Measurements from ENCODE around the gene GRK3. TPM values are rescaled to one million over a fixed set of nuclear protein-coding genes. Genes with fewer than 3 reads are reported as not detected.

The GRK3 gene
- total RNA-seq, 1 experiment from 2014 or later: 2.0 TPM

- H3K27me3 ChIP-seq (replicated peaks; ENCODE audit: insufficient read depth, low read depth, low read length, poor library complexity): no peaks in the 10 kb centered on the region
- intact Hi-C loops (cut with micrococcal nuclease; ENCODE audit: unreplicated experiment): no loop called here
- BruUV-seq (replicated peaks): no TSS peak
- no peaks in the 10 kb centered on the region for H3K36me3 ChIP-seq (ENCODE audit: insufficient read depth, low read length, poor library complexity, severe bottlenecking)
- ChIA-PET POLR2A (ENCODE audit: low non-redundant PET) (no interaction called here), CTCF (interaction anchor here (0.5 kb wide), 1 partner anchor 543 kb away, joined by 3 read pairs; no protein-coding TSS in a partner anchor)
- no peak overlapping the region for H3K4me3 ChIP-seq (ENCODE audit: low read depth, low read length, poor library complexity, severe bottlenecking)
- DNase-seq (ENCODE audit: low spot score): no peak
- no peaks in the 10 kb centered on the region for H3K4me1 ChIP-seq (ENCODE audit: insufficient read depth, low read length, poor library complexity, severe bottlenecking)
- H3K27ac ChIP-seq (ENCODE audit: low read depth, low read length, poor library complexity, severe bottlenecking): no peak overlapping the region
- H3K9me3 ChIP-seq (ENCODE audit: low read depth, low read length, poor library complexity, severe bottlenecking): no peaks in the 10 kb centered on the region
- TF ChIP-seq CTCF (conservative IDR thresholded peaks at IDR 0.05; ENCODE audit: low read depth, low read length) (no peak), EZH2 (IDR thresholded peaks at IDR 0.05; ENCODE audit: borderline replicate concordance, low read depth, low read length, poor library complexity, severe bottlenecking) (no peak)
Measured at GRCh38 chr22:25554238-25554671, 10.2 kb upstream of the GRK3 start.

- CTCF ChIA-PET: no interaction called here
- Histone ChIP-seq H3K4me1 (ENCODE audit: insufficient read depth, low read length, poor library complexity, severe bottlenecking) (no peaks in the 10 kb centered on the region), H3K36me3 (ENCODE audit: insufficient read depth, low read length, poor library complexity, severe bottlenecking) (no peaks in the 10 kb centered on the region), H3K27me3 (replicated peaks; ENCODE audit: insufficient read depth, low read depth, low read length, poor library complexity) (no peaks in the 10 kb centered on the region), H3K4me3 (ENCODE audit: low read depth, low read length, poor library complexity, severe bottlenecking) (no peak overlapping the region), H3K9me3 (ENCODE audit: low read depth, low read length, poor library complexity, severe bottlenecking) (no peaks in the 10 kb centered on the region), H3K27ac (ENCODE audit: low read depth, low read length, poor library complexity, severe bottlenecking) (no peak overlapping the region)
- BruUV-seq (replicated peaks): no TSS peak
- TF ChIP-seq EZH2 (IDR thresholded peaks at IDR 0.05; ENCODE audit: borderline replicate concordance, low read depth, low read length, poor library complexity, severe bottlenecking) (no peak), CTCF (conservative IDR thresholded peaks at IDR 0.05; ENCODE audit: low read depth, low read length) (no peak)
- intact Hi-C loops (cut with micrococcal nuclease; ENCODE audit: unreplicated experiment): no loop called here
- no peak for DNase-seq (ENCODE audit: low spot score)
- POLR2A ChIA-PET (ENCODE audit: low non-redundant PET): no interaction called here
Measured at GRCh38 chr22:25554689-25555088, 9.8 kb upstream of the GRK3 start.

GRCh38 chr22:25555586-25555985 lies 8.9 kb upstream of the GRK3 start:
- TF ChIP-seq EZH2 (IDR thresholded peaks at IDR 0.05; ENCODE audit: borderline replicate concordance, low read depth, low read length, poor library complexity, severe bottlenecking) (no peak), CTCF (conservative IDR thresholded peaks at IDR 0.05; ENCODE audit: low read depth, low read length) (no peak)
- no TSS peak for BruUV-seq (replicated peaks)
- DNase-seq (ENCODE audit: low spot score): no peak
- Histone ChIP-seq H3K36me3 (ENCODE audit: insufficient read depth, low read length, poor library complexity, severe bottlenecking) (no peaks in the 10 kb centered on the region), H3K27me3 (replicated peaks; ENCODE audit: insufficient read depth, low read depth, low read length, poor library complexity) (no peaks in the 10 kb centered on the region), H3K4me3 (ENCODE audit: low read depth, low read length, poor library complexity, severe bottlenecking) (no peak overlapping the region), H3K4me1 (ENCODE audit: insufficient read depth, low read length, poor library complexity, severe bottlenecking) (no peaks in the 10 kb centered on the region), H3K27ac (ENCODE audit: low read depth, low read length, poor library complexity, severe bottlenecking) (no peak overlapping the region), H3K9me3 (ENCODE audit: low read depth, low read length, poor library complexity, severe bottlenecking) (no peaks in the 10 kb centered on the region)
- CTCF ChIA-PET: no interaction called here
- POLR2A ChIA-PET (ENCODE audit: low non-redundant PET): no interaction called here
- intact Hi-C loops (cut with micrococcal nuclease; ENCODE audit: unreplicated experiment): no loop called here

Data from A673 (cell line).